ENCODE measurements around the gene TMEM270.
A peak's percentile ranks its signal among the peaks of the same experiment; 100 is the strongest.

TMEM270 gene

DNA sequence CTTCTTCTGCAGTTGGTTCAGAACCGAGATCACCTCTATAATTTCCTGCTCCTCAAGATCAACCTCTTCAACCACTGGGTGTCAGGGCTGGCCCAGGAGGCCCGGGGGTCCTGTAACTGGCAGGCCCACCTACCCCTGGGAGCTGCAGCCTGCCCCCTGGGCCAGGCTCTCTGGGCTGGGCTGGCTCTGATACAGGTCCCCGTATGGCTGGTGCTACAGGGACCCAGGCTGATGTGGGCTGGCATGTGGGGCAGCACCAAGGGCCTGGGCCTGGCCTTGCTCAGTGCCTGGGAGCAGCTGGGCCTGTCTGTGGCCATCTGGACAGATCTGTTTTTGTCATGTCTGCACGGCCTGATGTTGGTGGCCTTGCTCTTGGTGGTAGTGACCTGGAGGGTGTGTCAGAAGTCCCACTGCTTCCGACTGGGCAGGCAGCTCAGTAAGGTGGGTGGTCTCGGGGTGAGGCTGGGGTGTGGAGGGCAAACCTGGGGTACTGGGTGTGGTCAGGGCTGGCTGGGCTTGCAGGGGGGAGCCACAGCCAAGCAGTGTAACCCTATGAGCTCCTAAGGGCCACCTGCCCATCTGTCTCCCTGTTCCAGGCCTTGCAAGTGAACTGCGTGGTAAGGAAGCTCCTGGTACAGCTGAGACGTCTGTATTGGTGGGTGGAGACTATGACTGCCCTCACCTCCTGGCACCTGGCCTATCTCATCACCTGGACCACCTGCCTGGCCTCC, 4.2 kb downstream of the TMEM270 start:
- H3K79me1 ChIP-seq (ENCODE audit: low read depth, low read length): no peaks in the 10 kb centered on the region
- no peak overlapping the region for H3K4ac ChIP-seq (ENCODE audit: low read length)
- no peak overlapping the region for H2AFZ ChIP-seq (ENCODE audit: low read length)
- no peak overlapping the region for H3K4me3 ChIP-seq (ENCODE audit: low read length in 2 of 2)
- H3K27me3 ChIP-seq (ENCODE audit: control insufficient read depth in 3 of 3, insufficient read depth in 3 of 3, low read depth in 1 of 3, low read length in 3 of 3): peaks cover 0 to 5% (median 0%) of the 10 kb centered on the region in 3 experiments
- H3K9me3 ChIP-seq (replicated peaks in 1 of 2; ENCODE audit: control insufficient read depth in 2 of 2, insufficient read depth in 1 of 2, low read depth in 1 of 2, low read length in 2 of 2): no peaks in the 10 kb centered on the region
- H3K27ac ChIP-seq (replicated peaks; ENCODE audit: low read length): no peak overlapping the region
- H3K14ac ChIP-seq (ENCODE audit: low read length): peak overlapping the region; percentile 89
- H2BK12ac ChIP-seq (ENCODE audit: low read length): peak overlapping the region; percentile 94
- peaks cover 0 to 6% of the 10 kb centered on the region in 2 donors for H3K4me1 ChIP-seq (ENCODE audit: control insufficient read depth in 2 of 2, insufficient read depth in 1 of 2, low read depth in 1 of 2, low read length in 2 of 2)
- H3K36me3 ChIP-seq (replicated peaks in 1 of 2; ENCODE audit: control insufficient read depth in 2 of 2, insufficient read depth in 2 of 2, low read length in 2 of 2): no peaks in the 10 kb centered on the region
- H3K23ac ChIP-seq (ENCODE audit: low read depth, low read length, poor library complexity): peak overlapping the region; percentile 75
- peak overlapping the region; percentile 66 for H3K9ac ChIP-seq (ENCODE audit: low read depth, low read length, poor library complexity)
- H2BK15ac ChIP-seq (ENCODE audit: low read length): peak overlapping the region; percentile 46
- H2BK5ac ChIP-seq (ENCODE audit: low read length): no peak overlapping the region
- peak overlapping the region; percentile 96 for H2AK5ac ChIP-seq (ENCODE audit: low read depth, low read length)
- H4K91ac ChIP-seq (ENCODE audit: low read depth, low read length, poor library complexity): peak overlapping the region; percentile 53
- no peak overlapping the region for H2BK120ac ChIP-seq (ENCODE audit: low read depth, low read length)
- WGBS, 2 donors (ENCODE audit: extremely low coverage in 2 of 2, insufficient read length in 2 of 2, insufficient replicate concordance in 1 of 2): no CpG with 5 or more reads among the region's 8 CpGs
- H4K8ac ChIP-seq (ENCODE audit: low read depth, low read length): peak overlapping the region; percentile 43
- no peak overlapping the region for H3K4me2 ChIP-seq (ENCODE audit: insufficient read depth, low read length, poor library complexity, severe bottlenecking)
- peak overlapping the region; percentile 57 for H3K18ac ChIP-seq (ENCODE audit: low read length)
- DNase-seq (ENCODE audit: low spot score): no peak

DNA sequence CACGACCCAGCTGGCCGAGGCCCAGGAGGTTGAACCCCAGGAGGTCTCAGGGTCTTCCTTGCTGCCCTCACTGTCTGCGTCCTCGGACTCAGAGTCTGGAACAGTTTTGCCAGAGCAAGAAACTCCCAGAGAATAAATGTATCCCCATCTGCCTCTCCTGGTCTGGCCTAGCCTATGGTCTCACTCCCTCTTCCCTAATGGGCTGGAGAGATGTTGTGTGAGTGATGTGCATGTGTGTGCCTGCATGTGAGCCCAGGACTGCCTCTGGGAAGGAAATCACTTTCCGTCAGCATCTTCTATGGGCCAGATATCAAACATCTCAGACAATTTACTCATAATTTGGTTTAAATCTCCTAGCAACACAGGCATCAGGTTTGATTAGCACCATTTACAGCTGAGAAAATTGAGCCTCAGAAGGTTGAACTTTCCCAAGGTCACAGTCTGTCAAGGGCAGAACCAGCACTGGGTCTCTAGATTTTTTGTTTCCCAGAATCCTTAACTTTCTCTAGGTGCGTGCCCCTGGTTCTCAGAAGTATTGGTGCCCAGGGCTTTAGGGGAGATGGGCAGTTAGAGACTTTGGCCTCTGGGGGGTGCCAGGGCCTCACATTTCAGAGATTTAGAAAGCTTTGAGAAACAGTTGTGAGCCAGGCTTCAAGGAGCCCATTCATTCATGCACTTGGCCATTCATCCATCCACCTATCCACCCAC, 4.9 kb downstream of the TMEM270 start:
- Histone ChIP-seq H2AFZ (ENCODE audit: low read length) (no peak overlapping the region), H3K9ac (ENCODE audit: low read depth, low read length, poor library complexity) (no peak overlapping the region), H2BK15ac (ENCODE audit: low read length) (no peak overlapping the region), H3K4me2 (ENCODE audit: insufficient read depth, low read length, poor library complexity, severe bottlenecking) (no peak overlapping the region), H3K36me3 (replicated peaks in 1 of 2; ENCODE audit: control insufficient read depth in 2 of 2, insufficient read depth in 2 of 2, low read length in 2 of 2) (no peaks in the 10 kb centered on the region), H3K79me1 (ENCODE audit: low read depth, low read length) (no peaks in the 10 kb centered on the region), H3K4ac (ENCODE audit: low read length) (no peak overlapping the region), H3K4me1 (ENCODE audit: control insufficient read depth in 2 of 2, insufficient read depth in 1 of 2, low read depth in 1 of 2, low read length in 2 of 2) (peaks cover 0 to 7% of the 10 kb centered on the region in 2 donors), H3K9me3 (replicated peaks in 1 of 2; ENCODE audit: control insufficient read depth in 2 of 2, insufficient read depth in 1 of 2, low read depth in 1 of 2, low read length in 2 of 2) (no peaks in the 10 kb centered on the region), H2AK5ac (ENCODE audit: low read depth, low read length) (peak overlapping the region; percentile 96), H3K4me3 (ENCODE audit: low read length in 2 of 2) (no peak overlapping the region), H3K23ac (ENCODE audit: low read depth, low read length, poor library complexity) (peak overlapping the region; percentile 75), H2BK5ac (ENCODE audit: low read length) (no peak overlapping the region), H3K27me3 (ENCODE audit: control insufficient read depth in 3 of 3, insufficient read depth in 3 of 3, low read depth in 1 of 3, low read length in 3 of 3) (peaks cover 0 to 5% (median 0%) of the 10 kb centered on the region in 3 experiments), H3K18ac (ENCODE audit: low read length) (no peak overlapping the region), H3K27ac (replicated peaks; ENCODE audit: low read length) (no peak overlapping the region), H2BK12ac (ENCODE audit: low read length) (no peak overlapping the region), H2BK120ac (ENCODE audit: low read depth, low read length) (no peak overlapping the region), H3K14ac (ENCODE audit: low read length) (no peak overlapping the region), H4K8ac (ENCODE audit: low read depth, low read length) (no peak overlapping the region), H4K91ac (ENCODE audit: low read depth, low read length, poor library complexity) (no peak overlapping the region)
- no CpG with 5 or more reads among the region's 6 CpGs for WGBS, 2 donors (ENCODE audit: extremely low coverage in 2 of 2, insufficient read length in 2 of 2, insufficient replicate concordance in 1 of 2)
- DNase-seq (ENCODE audit: low spot score): no peak

DNA sequence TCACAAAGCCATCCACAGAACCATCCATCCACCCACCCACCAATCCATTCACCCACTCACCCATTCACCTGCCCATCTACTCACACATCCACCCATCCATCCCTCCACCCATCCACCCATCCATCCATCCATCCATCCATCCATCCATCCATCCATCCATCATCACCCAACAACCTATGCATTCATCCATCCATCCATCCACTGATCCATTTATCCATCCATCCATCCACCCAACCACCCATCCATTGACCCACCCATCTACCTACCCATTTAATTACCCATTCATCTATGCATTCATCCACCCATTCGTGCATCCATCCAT, 5.4 kb downstream of the TMEM270 start:
- Histone ChIP-seq H4K91ac (ENCODE audit: low read depth, low read length, poor library complexity) (no peak overlapping the region), H3K9me3 (replicated peaks in 1 of 2; ENCODE audit: control insufficient read depth in 2 of 2, insufficient read depth in 1 of 2, low read depth in 1 of 2, low read length in 2 of 2) (no peaks in the 10 kb centered on the region), H3K4me3 (ENCODE audit: low read length in 2 of 2) (no peak overlapping the region), H2BK5ac (ENCODE audit: low read length) (no peak overlapping the region), H3K79me1 (ENCODE audit: low read depth, low read length) (no peaks in the 10 kb centered on the region), H3K4ac (ENCODE audit: low read length) (no peak overlapping the region), H3K23ac (ENCODE audit: low read depth, low read length, poor library complexity) (no peak overlapping the region), H2AFZ (ENCODE audit: low read length) (no peak overlapping the region), H2BK15ac (ENCODE audit: low read length) (no peak overlapping the region), H3K27me3 (ENCODE audit: control insufficient read depth in 3 of 3, insufficient read depth in 3 of 3, low read depth in 1 of 3, low read length in 3 of 3) (peaks cover 0 to 10% (median 0%) of the 10 kb centered on the region in 3 experiments), H3K9ac (ENCODE audit: low read depth, low read length, poor library complexity) (no peak overlapping the region), H2BK120ac (ENCODE audit: low read depth, low read length) (no peak overlapping the region), H3K4me2 (ENCODE audit: insufficient read depth, low read length, poor library complexity, severe bottlenecking) (no peak overlapping the region), H4K8ac (ENCODE audit: low read depth, low read length) (no peak overlapping the region), H3K18ac (ENCODE audit: low read length) (no peak overlapping the region), H2AK5ac (ENCODE audit: low read depth, low read length) (no peak overlapping the region), H3K27ac (replicated peaks; ENCODE audit: low read length) (no peak overlapping the region), H3K4me1 (ENCODE audit: control insufficient read depth in 2 of 2, insufficient read depth in 1 of 2, low read depth in 1 of 2, low read length in 2 of 2) (peaks cover 0 to 7% of the 10 kb centered on the region in 2 donors), H3K36me3 (replicated peaks in 1 of 2; ENCODE audit: control insufficient read depth in 2 of 2, insufficient read depth in 2 of 2, low read length in 2 of 2) (no peaks in the 10 kb centered on the region), H3K14ac (ENCODE audit: low read length) (no peak overlapping the region), H2BK12ac (ENCODE audit: low read length) (no peak overlapping the region)
- WGBS, 2 donors (ENCODE audit: extremely low coverage in 2 of 2, insufficient read length in 2 of 2, insufficient replicate concordance in 1 of 2): no CpG with 5 or more reads among the region's 1 CpG
- no peak for DNase-seq (ENCODE audit: low spot score)

DNA sequence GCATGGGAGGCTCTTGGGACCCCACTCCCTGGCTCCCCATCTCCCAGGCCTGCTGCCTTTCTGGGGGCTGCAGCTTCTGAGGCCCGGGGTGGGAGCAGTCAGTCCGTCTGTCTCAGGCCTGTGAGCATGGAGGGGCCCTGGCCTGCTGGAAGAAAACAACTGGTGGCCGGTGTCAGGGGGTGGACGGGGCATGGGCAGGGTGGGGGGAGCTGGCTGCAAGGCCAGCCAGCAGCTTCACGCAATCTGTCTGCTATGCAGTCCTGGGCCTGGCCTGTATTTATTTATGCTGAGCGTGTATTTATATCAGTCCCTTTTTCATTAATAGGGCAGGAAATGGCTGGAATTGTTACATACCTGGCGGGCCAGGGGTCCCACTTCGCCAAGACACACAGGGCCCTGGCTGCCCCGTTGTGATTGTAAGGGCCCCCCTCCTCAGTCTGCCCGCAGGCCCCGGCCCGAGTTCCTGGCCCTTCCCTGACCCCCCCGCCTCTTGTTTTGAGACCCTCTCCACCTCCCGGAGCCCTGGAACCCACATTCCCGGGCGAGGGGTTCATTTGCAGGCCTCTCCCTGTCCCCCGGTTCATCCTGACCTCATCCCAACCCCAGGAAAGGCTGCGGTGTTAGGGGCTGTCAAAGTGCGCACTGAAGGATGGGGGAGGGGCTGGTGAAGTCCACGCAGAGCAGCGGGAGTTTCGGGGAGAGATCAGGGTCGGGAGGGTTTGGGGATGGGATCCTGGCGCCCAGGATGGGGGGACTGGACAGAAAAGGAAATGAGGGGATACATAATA, 8.2 kb downstream of the TMEM270 start:
- no peak overlapping the region for H3K9ac ChIP-seq (ENCODE audit: low read depth, low read length, poor library complexity)
- no peak overlapping the region for H3K4me3 ChIP-seq (ENCODE audit: low read length in 2 of 2)
- H3K36me3 ChIP-seq (replicated peaks in 1 of 2; ENCODE audit: control insufficient read depth in 2 of 2, insufficient read depth in 2 of 2, low read length in 2 of 2): no peaks in the 10 kb centered on the region
- H3K27ac ChIP-seq (replicated peaks; ENCODE audit: low read length): no peak overlapping the region
- no peak overlapping the region for H2BK12ac ChIP-seq (ENCODE audit: low read length)
- H4K91ac ChIP-seq (ENCODE audit: low read depth, low read length, poor library complexity): no peak overlapping the region
- H2BK15ac ChIP-seq (ENCODE audit: low read length): no peak overlapping the region
- WGBS, 2 donors (ENCODE audit: extremely low coverage in 2 of 2, insufficient read length in 2 of 2, insufficient replicate concordance in 1 of 2): no CpG with 5 or more reads among the region's 24 CpGs
- no peak overlapping the region for H2BK5ac ChIP-seq (ENCODE audit: low read length)
- H3K9me3 ChIP-seq (replicated peaks in 1 of 2; ENCODE audit: control insufficient read depth in 2 of 2, insufficient read depth in 1 of 2, low read depth in 1 of 2, low read length in 2 of 2): no peaks in the 10 kb centered on the region
- H2AK5ac ChIP-seq (ENCODE audit: low read depth, low read length): peak overlapping the region; percentile 40
- no peak overlapping the region for H3K23ac ChIP-seq (ENCODE audit: low read depth, low read length, poor library complexity)
- H3K4me2 ChIP-seq (ENCODE audit: insufficient read depth, low read length, poor library complexity, severe bottlenecking): no peak overlapping the region
- H3K4me1 ChIP-seq (ENCODE audit: control insufficient read depth in 2 of 2, insufficient read depth in 1 of 2, low read depth in 1 of 2, low read length in 2 of 2): peaks cover 0 to 7% of the 10 kb centered on the region in 2 donors
- DNase-seq (ENCODE audit: low spot score): no peak
- peak overlapping the region; percentile 29 for H2AFZ ChIP-seq (ENCODE audit: low read length)
- no peak overlapping the region for H3K18ac ChIP-seq (ENCODE audit: low read length)
- H3K27me3 ChIP-seq (ENCODE audit: control insufficient read depth in 3 of 3, insufficient read depth in 3 of 3, low read depth in 1 of 3, low read length in 3 of 3): peaks cover 0 to 11% (median 0%) of the 10 kb centered on the region in 3 experiments
- no peak overlapping the region for H3K14ac ChIP-seq (ENCODE audit: low read length)
- no peaks in the 10 kb centered on the region for H3K79me1 ChIP-seq (ENCODE audit: low read depth, low read length)
- H3K4ac ChIP-seq (ENCODE audit: low read length): no peak overlapping the region
- H4K8ac ChIP-seq (ENCODE audit: low read depth, low read length): no peak overlapping the region
- no peak overlapping the region for H2BK120ac ChIP-seq (ENCODE audit: low read depth, low read length)
